ENCODE measurements around the gene SREBF2.
"Not testable (repeated sequence)": the region's sequence is repeated elsewhere in the genome, so short reads cannot be mapped to it uniquely, and the experiment has no call there.

SREBF2 gene

DNA sequence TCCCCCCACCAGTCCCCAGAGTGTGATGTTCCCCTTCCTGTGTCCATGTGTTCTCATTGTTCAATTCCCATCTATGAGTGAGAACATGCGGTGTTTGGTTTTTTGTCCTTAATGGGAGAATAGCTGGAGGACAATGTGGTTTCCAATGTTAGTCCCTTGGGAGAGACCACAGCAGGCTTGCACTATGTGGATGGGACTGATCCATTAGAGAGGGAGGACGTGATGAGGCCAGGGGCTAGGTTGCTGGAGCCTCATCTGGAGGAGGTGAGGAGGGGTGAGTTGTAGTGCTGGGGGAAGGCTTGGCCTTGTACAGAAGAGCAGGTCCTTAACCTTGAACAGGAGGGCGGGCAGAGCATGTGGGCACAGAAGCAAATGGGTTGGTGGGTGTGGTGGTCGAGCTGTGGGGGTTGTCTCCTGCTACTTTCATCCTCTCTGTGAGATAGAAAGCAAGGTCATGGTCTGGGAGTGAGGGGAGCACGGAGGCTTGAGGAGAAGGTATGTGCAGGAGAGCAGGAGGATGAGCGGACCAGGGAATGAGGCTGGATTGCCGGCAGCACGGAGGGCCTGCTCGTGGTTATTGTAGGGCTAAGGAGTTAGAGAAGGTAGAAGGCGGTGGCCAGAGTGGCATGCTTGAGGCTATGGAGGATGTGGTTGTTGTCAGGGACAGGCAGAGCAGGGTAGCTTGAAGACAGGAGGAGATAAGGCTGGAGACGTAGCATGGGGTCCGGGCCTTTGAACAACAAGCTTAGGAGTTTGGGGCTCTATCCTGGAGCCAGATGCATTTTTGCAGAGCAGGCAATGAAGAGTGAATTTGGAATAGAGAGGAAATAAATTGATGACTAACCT, 11.2 kb upstream of the SREBF2 start:
- no peak for DNase-seq

DNA sequence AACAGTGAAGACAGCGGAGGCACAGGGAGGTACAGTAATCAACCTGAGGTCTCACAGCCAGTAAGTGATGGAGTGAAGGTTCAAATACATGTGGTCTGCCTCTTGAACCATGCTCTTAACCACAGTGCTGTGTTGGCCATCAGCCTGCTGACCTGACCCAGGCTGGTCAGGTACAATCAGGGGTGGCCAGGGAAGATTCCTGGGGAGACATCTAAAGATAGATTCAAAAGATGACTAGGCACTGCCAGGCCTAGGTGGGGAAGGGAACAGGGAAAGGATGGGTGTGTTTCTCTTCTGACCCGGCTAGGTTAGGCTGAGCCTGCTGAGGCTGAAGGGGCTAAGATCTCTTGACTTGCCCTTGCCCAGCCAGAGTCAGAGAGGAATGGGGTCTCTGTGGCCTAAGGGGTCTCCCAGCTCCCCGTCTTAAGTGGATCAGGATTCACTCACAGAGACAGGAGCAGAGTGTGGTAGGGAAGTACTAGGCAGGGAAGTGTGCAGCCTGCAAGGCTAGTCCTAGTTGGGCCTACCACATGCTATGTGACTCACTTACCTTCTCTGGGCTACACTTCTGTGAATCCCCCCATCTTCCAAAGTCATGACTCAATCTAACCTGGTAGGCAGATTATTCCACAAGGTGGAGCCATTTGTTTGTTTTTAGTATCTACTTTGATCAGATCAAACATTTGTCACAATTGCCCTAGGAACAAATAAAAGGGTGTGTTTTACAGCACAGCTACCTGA, 10.4 kb upstream of the SREBF2 start:
- no peak for DNase-seq

DNA sequence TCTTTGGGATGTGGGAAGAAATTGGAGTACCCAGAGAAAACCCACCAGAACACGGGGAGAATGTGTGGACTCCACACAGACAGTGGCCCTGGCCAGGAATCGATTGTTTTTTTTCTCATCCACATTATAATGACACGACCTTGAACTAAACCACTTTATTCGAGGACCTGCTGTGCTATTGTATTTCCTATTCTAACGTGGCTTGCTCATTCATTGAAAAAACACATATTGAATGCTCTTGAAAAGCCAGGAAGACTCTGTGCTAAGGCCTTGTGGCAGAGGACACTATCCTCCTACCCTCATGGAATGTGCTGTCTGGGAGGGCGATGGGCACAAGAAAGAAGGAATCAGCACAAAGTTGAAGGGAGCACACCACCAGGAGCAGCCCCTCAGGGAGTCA, 9.1 kb upstream of the SREBF2 start:
- no peak for DNase-seq

DNA sequence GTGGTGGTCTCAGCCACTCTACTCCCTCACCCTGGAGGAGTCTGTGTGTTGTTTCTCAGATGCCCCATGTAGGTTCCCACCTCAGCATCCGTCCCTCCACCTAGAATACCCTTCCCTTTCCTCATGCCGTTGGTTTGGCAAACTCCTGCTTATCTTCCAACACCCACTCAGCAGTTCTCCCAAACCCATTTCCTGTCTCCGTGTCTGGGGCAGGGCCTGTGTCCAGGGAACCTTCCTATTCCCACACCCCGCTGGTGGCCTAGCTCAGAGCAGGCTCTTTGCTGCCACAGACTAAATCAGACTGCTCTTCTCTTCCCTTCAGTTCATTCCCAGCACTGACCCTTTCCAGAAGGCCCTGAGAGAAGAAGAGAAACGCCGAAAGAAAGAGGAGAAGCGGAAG, 7.5 kb upstream of the SREBF2 start:
- no peak for DNase-seq

DNA sequence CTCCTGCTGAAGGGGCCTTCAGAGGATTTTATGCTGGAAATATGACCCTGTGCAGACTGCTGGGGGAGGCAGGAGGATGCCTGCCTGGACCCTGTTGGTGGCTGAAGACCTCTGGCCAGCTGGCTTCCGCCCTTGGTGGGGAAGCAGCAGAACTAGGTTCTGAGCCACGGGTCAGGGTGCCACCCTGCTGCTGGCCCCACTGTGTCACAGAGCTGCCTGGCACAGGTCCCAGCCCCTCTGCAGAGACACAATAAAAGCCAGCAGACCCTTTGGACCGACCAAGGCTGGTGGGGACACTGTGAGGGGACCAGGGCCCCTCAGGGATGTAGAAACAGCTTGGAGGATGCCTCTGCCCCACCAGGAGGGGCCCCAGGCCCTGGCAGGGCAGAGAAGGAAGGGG, 6.9 kb upstream of the SREBF2 start:
- no peak for DNase-seq

DNA sequence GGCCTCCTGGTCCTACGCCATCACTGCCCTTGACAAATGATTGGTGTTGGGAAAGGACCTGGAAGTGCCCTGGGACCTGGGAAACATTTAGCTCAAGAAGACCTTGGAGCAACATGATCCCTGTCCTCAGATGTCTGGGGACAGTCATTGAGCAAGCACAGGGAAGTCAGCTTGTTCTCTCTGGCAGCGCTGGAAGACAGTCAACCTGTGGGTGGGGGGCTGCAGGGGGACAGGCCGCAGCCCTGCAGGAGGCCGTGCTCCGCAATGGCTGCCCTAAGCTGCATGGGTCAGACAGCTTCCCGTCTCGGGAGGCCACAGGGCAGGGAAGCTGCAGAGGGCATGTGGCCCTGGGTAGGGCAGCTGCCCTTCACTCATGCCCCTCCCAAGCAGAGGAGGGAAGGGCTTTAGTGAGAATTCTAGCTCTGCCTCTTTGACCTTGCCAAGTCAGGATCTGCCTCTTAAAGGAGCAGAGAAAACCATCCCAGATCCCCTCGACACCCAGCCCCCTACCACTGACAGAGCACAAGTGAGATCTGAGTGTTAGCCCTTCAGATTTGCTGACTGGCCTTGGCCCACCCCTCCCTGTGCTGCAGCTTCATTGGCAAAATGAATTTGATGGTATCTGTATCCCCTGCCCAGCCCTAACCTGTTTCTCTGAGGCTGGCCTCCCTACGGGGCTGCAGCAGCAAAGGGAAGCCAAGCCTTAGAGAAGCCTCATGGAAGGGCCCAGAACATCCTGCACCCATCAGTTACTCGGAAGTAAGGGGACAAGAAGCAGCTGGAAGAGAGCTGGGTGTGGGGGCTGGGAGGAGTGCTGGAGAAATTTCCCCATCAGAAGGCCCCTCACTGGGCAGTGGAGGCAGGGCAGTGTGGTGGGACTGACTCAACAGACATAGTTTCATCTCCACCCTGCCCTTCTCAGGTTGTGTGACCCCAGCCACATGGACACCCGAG, 6.2 kb upstream of the SREBF2 start:
- DNase-seq: no peak

DNA sequence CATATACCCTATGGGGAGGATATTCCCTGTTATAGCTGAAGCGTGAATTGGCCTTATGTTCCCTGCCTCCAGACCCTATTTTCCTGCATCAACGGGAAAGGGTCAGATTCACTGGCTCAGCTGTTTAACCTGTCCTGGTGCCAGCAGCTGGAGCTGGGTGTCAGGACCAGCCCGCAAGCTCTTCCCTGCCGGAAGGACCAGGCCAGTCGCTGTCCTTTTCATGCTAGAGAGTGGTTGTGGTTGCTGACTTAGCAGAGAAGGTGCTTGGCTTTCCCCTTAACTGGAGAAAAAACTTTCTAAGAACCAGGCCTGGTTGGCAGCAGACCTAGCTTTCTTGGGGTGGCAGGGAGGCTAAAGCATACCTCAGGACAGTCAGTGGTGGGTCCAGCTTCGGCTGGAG, 5.2 kb upstream of the SREBF2 start:
- no peak for DNase-seq

DNA sequence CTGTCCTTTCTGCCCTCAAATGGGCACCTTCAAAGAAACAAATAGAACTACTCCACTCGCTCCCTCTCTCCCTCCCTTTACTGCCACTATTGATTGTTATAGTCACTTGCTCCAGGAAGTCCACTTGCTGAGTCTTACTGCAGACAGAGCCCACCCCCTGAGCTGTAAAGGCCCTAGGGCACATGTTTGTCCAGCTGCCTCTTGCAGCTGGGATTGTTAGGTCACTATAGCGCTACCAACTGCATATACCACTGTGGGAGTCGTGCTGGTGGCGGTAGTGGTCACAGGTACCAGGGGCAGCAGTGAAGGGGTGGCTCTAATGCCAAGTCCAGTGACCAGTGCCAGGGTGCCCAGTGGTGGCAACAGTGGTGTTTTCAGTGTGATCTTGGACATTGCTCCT, 4.4 kb upstream of the SREBF2 start:
- DNase-seq: no peak

DNA sequence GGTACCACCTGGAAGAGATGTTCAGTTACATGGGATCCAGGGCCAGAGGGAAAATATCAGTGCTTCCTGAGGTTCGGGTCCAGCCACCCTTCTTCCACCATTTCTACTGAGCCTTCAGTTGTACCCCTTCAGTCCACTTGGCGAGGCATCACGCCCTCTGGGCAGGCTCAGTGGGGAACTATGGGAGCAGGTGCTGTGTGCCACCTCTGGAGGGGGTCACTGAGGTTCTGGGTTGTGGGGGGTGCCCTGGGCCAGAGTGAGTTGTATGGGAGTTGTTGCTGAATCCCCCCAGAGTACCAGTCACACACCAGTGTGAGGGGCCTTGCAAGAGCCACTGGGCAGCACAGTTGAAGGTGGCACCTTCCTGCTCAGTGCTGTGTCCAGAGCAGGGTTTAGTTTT, 2.7 kb upstream of the SREBF2 start:
- DNase-seq: no peak

DNA sequence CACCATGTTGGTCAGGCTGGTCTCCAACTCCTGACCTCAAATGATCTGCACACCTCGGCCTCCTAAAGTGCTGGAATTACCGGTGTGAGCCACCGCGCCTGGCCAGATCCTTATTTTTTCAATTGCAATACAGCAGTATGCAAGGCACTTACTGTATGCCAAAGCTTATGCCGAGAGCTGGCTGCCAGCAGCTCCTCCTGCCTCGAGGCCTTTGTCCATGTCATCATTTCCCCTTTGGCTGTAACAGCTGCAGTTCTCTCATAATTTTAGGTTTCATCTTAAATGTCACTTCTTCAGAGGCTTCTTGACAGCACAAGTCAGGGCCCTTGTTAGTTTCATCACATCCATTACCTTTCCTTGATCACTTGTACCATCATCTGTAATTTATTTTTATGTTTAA, 1.5 kb upstream of the SREBF2 start:
- no peak for DNase-seq

DNA sequence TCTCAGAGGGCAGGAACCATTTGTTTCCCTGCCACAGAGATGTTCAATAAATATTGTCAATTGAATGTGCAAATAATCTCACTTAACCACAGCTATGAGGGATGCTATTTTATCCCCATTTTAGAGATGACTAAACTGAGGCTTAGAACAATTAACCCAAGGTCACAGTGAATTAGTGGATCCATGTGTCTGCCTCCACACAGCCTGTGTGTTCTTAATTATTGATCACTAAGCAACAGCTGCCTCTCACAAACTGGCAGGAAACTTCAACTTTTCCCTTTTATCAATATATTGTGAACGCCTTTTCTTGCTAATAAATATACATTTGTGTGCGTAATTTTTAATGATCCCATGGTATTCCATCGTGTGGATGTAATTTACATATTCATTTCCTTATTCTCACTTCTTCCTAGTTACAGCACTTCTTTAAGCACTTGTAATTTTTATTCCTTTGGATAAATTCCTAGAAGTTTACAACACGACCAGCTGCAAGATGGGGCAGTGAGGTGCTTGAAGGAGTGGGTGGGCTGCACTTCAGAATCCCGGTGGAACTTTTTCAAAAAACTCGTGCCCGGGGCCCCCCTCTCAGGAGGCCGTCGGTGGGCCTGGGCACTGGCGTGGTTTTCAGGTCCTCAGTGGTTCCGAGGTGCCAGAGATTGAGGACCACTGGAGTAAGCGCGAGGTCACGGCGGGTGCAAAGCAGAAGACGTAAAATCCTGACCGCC, 915 bp upstream of the SREBF2 start:
- DNase-seq: no peak

DNA sequence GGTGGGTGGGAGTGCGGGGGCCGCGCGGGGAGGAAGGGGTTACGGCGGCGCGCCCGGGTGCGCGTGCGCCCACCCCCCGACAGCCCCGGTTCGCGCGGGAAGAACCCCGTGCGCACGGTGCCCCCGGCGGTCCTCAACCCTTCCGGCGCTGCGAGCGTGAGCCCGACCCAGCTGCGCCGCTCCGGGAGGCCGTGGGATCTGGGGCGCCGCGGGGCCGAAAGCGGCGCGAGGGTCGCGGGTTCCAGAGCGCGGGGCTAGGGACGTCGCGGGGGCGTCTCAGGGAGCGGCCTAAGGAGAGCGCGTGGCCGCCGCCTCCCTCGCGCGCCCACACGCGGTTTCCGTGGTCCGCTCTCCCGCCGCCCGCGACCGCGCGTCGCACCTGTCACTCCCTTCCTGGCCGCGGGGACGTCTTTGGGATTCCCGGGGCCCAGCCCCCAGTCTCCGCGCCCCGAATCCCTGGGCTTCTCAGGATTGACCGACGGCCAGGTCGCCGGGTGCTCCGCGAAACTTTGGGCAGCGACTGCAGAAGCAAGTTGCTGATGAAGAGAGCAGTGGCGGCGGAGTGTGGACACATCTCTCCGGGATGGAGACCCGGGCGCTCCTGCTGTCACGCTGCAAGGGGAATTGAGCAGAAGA, 582 bp downstream of the SREBF2 start:
- no peak for DNase-seq

DNA sequence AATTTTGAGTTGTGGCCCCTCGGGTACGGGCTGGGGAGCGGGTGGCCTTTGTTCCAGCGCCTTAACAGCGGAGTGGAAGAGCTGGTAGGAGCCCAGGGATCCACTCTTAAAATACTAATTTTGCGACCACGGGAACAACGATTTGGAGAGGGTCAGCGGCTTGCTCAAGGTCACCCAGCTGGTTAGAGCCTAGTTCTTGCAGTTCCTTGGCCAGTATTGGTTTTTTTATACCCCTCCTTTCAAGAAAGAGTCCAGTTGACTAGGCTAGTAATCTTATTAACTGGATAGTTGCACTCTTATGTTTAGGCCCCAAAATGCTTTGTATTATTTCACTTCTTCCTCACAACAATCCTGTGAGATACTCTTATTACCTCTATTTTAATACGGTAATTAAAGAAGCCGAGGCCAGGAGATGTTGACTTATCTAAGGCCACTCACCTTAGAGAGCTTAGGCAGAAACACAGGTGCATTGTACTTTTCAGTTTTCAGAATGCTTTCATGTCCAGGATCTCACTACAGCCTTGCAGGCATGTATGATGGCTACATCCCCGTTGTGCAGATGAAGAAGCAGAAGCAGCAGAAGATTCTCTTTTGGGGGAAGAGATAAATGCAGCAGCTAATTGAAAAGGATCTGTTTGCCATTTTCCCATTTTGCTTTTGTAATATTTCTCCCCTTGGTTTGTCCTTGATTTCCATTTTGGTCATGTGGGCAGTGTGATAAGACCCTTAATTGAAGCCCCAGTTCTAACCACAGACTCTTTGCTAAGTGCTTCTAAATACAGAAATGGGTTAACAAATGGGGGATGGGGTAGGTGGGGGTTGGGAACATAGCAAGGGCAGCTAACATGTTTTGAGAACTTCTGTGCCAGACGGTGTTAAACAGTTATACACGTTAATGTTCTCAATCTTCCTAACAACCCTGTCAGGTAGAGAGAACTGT, 1.4 kb downstream of the SREBF2 start:
- DNase-seq: no peak

DNA sequence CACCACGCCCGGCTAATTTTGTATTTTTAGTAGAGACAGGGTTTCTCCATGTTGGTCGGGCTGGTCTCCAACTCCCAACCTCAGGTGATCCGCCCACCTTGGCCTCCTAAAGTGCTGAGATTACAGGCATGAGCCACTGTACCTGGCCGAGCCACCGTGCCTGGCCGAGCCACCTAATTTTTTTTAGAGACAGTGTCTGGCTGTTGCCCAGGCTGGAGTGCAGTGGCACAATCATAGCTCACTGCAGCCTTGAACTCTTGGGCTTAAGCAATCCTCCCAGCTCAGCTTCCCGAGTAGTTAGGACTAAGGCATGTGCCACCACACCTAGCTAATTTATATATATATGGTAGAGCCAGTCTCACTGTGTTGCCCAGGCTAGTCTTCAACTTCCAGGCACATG, 2.6 kb downstream of the SREBF2 start:
- DNase-seq: not testable (repeated sequence)

DNA sequence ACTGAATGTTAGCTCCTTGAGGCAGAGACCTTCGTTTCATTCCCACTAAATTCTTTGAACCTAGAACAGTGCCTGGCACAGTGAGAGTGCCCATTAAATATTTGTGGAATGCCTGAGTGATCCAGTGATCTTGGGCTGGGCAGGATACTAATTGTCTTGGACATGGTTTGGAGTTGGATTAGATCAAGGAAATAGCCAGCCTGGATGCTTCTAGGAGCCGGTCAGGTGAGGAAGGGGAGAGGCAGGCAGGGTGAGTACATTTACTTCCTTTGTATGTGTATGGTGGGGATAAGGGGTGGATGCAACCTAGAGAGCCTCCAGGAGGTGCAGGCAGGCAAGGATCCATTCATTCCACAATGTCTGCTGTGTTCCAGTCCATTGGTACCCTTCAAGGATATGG, 3.6 kb downstream of the SREBF2 start:
- DNase-seq: no peak

DNA sequence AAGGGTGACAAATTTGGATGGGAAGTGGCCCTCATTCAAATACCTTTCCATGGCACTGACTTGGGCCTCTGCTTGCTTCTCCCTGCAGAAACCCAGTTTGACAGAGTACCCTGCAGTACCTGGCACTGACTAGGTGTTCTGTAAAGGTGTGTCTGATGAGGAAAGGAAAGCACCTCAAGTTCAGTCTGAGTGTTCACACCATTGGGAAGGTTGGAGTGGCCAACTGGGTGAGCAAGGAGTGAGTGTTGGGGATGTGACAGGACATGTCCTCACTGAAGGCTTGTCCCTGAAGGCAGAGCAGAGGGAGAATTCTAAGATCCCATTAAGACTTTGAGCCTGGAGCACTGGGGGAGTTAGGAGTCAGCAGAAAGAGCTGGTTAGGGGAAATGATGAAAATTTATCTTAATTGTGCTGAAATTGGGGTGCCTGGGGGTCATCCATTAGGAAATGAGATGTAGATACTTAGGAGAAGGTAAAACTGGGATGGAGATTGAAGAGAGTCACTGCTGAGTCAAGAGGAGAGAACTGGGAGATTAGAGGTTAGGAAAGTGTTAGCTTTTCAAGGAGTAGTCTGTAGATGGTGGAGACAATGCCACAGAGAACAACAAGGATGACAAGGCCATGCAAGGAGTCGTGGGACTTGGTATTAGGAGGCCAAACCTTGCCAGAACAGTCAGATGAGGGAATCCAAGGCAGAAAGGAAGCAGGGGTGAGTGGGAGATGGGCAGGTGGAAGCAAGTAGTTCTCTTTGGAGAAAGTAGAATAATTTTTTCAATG, 6.1 kb downstream of the SREBF2 start:
- no peak for DNase-seq

DNA sequence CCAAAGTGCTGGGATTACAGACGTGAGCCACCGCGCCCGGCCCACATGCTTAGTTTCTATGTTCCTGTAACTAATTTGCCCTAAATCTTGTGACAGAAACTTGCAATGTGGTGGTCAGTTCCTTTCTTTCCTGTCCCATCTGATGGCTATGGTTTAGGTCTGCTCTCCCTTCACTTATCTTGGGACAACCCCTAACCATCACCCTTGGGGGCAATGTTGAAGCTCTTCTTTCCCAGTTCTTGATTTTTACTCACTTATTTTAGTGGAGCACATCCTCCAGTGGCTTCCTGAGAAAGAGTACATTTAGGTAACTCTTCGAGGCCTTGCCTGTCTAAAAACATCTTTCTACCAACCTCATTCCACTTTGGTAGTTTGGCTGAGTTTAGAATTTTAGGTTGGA, 7.3 kb downstream of the SREBF2 start:
- DNase-seq: no peak

DNA sequence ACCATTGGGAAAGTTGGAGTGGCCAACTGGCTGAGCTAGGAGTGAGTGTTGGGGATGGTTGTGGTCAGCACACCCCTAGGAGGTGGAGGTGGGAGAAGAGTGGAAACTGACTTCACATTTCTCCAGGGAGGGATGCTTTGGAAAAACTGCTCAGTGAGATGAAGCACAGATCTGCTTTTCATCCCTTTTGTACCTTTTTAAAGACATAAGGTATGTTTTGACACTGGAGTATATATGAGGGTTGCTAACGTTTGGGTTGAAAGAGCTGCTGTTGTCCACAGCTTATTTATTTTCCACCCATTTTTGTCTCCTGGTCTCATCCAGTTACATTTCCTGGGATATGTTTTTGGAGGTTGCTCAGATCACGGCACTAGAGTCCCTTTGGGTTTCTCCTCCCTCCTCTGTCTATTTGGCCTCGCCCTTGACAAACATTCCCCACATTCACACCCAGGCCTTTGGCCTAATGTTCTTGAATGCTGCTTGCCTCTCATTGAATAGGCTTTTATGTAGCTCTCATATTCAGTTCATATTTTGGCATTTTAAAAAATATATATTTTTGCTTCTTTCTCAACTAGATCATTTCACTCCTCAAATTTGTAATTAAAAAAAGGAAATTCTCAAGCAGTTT, 8.3 kb downstream of the SREBF2 start:
- DNase-seq: no peak
